ELF-1 (cell line): ENCODE measurements around the gene TMEM191C.
"Not testable (repeated sequence)": the region's sequence is repeated elsewhere in the genome, so short reads cannot be mapped to it uniquely, and the experiment has no call there.

ENCODE experiments used
- DNase-seq: peaks from one replicate; pipeline ENCODE4 v3.0.0-alpha.2; 2016; ENCODE audit warnings: low read depth, low spot score

The TMEM191C gene

GRCh38 chr22:21446128-21446826, 20.9 kb upstream of the TMEM191C start:
- no peak for DNase-seq

- DNase-seq: no peak
Observed at GRCh38 chr22:21446827-21447690, 20.1 kb upstream of the TMEM191C start.

DNA sequence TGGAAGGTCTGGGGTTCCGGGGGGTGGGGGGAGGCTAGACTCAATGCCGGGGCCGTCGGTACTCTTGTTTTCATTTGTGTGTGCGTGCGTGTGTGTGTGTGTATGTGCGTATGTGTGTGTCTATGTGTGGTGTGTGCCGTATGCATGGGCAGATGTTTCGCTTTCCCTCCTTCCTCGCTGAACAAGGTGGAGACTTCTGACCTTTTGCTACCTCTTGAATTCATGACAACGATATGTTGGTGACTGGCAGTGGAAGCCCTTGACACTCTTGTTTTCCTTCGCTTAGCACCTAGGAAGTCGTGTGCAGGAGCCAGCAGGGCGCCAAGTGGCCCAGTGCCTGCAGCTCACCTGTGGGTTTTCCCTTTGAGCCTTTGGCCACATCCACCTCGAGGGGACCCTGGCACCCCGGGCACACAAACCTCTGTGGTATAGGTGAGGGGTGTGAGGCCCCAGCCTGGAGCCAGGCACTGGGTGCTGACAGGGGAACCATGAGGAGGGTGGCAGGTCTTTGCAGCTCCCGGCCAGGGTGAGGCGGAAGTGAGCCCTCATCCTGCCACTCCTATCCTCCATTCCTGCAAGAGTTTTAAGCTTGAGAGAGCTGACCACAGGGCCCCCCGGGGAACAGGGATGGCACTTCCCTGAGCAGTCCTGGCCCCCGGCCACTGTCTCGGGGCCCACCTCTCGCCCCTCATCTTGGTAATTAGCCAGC, 19.3 kb upstream of the TMEM191C start:
- DNase-seq: peak; percentile 51

DNA sequence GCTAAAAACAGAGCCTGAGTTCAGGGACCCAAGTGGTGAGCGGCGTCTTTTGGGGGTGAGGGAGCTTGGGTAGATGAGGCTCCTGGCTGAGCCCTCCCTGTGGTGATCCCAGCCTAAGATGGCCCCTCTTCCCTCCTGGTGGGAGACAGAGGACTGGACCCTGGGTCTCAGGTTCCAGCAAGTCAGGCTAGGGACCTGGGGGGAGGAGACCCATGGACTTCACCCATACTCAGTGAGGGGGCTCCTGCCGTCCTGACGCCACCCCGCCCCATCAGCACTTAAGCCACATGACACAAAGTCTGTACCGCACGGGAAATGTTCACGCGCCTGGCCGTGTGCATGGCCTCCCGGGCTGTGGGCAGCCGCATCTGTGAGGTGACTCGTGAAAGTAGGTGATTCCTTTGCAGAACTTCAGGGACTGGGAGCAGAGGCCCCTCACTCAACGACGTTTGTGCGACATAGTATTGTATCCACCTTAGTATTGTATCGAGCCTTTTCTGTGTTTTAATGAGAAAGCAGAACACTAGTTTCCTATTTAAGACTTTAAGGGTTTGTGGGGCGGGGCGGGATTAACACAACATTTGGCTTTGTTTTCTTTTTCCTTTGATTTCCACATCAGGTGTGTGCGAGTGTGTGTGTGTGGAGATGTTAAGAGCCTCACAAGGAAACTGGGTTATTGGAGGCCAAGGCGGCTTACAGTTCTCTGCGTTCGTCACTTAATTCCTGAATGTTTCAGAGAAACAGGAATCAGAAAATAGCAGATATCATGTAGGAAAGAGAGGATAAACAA, 18.4 kb upstream of the TMEM191C start:
- no peak for DNase-seq

GRCh38 chr22:21449531-21450319, 17.5 kb upstream of the TMEM191C start:
- DNase-seq: no peak

- no peak for DNase-seq
Observed at GRCh38 chr22:21450320-21450831, 16.8 kb upstream of the TMEM191C start.

DNA sequence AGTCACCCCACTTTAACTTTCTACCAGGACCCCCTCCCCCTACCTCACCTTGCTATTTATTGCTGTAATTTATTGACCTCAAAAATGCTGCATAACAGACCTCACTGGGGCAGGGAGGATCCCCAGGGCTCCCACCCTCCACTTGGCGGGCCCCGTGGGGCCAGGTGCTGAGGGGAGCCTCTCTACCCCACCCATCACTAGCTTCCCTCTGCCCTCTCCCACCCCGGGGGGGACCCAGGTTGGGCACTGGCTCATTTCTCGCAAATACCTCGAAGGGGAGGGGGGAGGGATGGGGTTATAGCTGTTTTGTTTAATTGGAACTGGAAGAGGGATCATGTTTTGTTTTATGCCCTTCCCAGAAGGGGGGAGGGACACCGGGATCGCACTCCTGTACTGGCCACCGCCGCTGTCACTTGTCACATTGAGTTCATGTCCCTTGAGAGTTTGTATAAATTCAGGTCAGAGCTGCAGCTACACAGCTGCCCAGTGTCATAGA, 16.3 kb upstream of the TMEM191C start:
- DNase-seq: no peak

- no peak for DNase-seq
Observed at GRCh38 chr22:21451545-21452520, 15.4 kb upstream of the TMEM191C start.

DNA sequence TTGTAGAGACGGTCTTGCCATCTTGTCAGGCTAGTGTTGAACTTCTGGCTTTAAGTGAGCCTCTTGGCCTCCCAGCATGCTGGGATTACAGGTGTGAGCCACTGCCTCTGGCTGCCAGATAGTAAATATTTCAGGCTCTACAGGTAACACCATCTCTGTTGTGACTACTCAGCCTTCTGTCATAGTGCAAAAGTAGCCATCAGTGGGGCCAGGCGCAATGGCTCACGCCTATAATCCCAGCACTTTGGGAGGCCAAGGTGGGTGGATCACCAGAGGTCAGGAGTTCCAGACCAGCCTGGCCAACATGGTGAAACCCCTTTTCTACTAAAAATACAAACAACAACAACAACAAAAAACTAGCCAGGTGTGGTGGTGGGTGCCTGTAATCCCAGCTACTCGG, 14.5 kb upstream of the TMEM191C start:
- DNase-seq: not testable (repeated sequence)

DNA sequence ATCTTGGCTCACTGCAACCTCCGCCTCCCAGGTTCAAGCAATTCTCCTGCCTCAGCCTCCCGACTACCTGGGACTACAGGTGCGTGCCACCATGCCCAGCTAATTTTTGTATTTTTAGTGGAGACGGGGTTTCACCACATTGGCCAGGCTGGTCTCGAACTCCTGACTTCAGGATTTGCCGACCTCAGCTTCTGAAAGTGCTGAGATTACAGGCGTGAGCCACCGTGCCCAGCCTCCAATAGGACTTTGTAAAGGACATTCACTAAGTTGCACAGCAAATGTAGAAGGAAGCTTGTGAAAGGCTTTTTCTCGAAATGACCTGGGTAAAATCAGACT, 12.2 kb upstream of the TMEM191C start:
- DNase-seq: not testable (repeated sequence)

DNA sequence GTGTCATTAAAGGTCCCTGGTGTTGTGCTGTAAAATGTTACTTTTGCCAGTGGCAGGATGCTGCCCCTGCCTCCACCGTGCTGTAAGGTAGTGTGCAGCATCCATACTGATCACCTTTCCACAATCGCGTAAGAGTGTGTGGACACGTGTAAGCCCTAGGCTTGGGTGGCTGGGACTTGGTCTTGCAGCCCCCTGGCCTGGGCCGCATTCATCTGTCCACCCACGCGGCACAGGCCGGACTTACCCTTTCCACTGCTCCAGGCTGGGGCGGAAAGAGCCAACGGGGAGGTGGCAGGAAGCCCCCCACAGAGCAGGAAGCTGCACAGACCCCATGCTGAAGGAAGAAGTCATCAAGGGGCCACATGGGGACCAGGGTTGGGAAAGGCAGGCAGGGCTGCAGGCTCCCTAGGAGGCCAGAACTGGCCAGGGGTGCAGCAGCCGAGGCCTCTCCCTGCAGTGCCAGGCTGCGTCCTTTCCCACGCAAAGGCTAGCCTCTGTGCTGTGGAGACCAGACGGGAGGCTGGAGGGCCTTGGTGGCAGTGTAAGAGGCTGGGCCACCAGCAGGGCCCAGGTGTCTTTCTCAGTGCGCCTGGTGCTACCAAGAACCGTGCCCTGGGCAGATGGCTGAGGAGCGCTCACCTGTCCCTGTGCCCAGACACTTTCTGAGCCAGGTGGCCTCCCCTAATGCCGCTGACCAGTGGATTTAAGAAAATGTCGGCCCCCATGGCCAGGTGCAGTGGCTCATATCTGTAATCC, 11.7 kb upstream of the TMEM191C start:
- no peak for DNase-seq

GRCh38 chr22:21457023-21457787, 10.0 kb upstream of the TMEM191C start:
- DNase-seq: no peak

DNA sequence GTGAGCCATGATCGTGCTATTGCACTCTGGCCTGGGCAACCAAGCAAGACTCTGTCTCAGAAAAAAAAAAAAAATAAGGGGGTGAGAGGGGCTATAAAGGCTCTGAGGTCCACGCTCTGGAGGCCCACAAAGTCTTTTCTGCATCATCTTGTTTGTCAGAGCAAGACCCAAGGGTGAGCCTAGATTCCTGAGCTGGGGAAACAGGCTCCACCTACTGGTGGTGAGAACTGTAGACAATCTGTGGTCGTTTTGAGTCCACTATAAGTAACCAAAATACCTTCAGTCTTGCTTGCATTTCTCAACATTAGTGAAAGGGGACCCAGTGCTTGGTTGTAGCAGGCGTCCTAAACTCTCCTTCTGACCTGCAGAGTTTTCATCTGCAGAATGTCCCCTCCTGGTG, 4.5 kb upstream of the TMEM191C start:
- DNase-seq: not testable (repeated sequence)

GRCh38 chr22:21468194-21469096, 1.3 kb downstream of the TMEM191C start:
- DNase-seq: peak; percentile 96

- DNase-seq: not testable (repeated sequence)
Observed at GRCh38 chr22:21469097-21469994, 2.2 kb downstream of the TMEM191C start.

GRCh38 chr22:21472984-21473383, 5.8 kb downstream of the TMEM191C start:
- DNase-seq: not testable (repeated sequence)
